NB4 (cell line): ENCODE data around the gene GNB1L.

Source experiments
- DNase-seq: peaks from one replicate; pipeline ENCODE4 v3.0.0; 2010; ENCODE audit warnings: low read depth
- H3K4me3 ChIP-seq: one replicate; pipeline ENCODE4 v1.5.1; 2011; ENCODE audit warnings: mild to moderate bottlenecking, low read depth, low read length, moderate library complexity
- MAX ChIP-seq: IDR thresholded peaks from 2 replicates; pipeline ENCODE4 v1.6.1; 2011; ENCODE audit warnings: low read depth, low read length
- MYC ChIP-seq: IDR thresholded peaks from 2 replicates; pipeline ENCODE4 v1.6.1; 2011; ENCODE audit warnings: low read depth, low read length
- POLR2A ChIP-seq: IDR thresholded peaks from 2 replicates; pipeline ENCODE4 v1.6.1; 2011; ENCODE audit warnings: mild to moderate bottlenecking; ENCODE audit not compliant: insufficient read length; ENCODE audit errors: extremely low read depth
- TF ChIP-seq, protein P1 (sequence below): IDR thresholded peaks from one replicate; pipeline ENCODE4 v1.5.1; 2012; ENCODE audit warnings: low read depth, low read length

GNB1L gene, protein sequence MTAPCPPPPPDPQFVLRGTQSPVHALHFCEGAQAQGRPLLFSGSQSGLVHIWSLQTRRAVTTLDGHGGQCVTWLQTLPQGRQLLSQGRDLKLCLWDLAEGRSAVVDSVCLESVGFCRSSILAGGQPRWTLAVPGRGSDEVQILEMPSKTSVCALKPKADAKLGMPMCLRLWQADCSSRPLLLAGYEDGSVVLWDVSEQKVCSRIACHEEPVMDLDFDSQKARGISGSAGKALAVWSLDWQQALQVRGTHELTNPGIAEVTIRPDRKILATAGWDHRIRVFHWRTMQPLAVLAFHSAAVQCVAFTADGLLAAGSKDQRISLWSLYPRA

DNA sequence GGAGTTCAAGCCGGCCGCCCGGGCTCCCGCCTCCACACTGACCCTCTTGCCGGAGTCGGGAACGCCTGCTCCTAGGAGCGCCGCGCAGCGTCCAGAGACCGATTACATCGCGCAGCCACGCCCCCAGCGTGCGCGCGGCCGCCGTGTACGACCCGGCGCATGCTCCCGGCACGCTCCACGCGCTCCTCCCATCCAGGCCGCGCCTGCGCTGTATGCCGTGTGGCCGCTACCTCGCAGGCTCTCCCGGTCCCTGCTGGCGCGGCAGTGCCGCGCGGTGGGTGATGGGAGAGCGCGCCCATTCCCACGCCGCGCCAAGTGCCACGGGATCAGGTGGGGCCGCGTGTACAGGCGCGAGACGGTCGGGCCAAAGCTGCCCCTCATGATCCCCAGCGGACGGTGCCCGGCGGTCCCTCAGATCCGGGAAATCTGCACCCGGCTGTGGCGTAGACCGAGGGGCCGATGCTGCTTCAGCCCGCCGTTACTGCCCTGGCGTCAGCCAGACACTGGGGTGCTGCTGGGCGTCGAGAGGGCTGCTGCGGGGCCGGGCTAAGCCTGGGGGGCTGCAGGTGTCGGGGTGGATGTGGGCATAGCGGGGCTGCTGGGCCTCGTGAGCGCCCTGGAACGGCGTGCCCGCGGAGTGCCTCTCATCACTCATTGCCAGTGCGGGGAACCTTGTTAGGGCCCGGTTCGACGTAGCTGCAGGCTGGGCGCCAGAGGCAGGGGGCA, at the start of gene GNB1L, which contains the start of gene RTL10:
TSS of gene GNB1L (minus strand) at position 97 of the 726 bp plus-strand sequence. CDS start 33,519 bp downstream, outside the sequence.
TSS of gene RTL10 (minus strand) at position 97 of the 726 bp plus-strand sequence. CDS start 2,613 bp downstream, outside the sequence.
- peak; percentile 98 for DNase-seq
- TF ChIP-seq MAX (peak; percentile 92), MYC (peak; percentile 80), POLR2A (peak; percentile 88)
- TF ChIP-seq, protein P1, sequence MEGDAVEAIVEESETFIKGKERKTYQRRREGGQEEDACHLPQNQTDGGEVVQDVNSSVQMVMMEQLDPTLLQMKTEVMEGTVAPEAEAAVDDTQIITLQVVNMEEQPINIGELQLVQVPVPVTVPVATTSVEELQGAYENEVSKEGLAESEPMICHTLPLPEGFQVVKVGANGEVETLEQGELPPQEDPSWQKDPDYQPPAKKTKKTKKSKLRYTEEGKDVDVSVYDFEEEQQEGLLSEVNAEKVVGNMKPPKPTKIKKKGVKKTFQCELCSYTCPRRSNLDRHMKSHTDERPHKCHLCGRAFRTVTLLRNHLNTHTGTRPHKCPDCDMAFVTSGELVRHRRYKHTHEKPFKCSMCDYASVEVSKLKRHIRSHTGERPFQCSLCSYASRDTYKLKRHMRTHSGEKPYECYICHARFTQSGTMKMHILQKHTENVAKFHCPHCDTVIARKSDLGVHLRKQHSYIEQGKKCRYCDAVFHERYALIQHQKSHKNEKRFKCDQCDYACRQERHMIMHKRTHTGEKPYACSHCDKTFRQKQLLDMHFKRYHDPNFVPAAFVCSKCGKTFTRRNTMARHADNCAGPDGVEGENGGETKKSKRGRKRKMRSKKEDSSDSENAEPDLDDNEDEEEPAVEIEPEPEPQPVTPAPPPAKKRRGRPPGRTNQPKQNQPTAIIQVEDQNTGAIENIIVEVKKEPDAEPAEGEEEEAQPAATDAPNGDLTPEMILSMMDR = no peak
- peak within 1 kb of the TSS; percentile 86 for H3K4me3 ChIP-seq

- TF ChIP-seq, protein P1 = no peak
- H3K4me3 ChIP-seq = no peak overlapping the region
- no peak for DNase-seq
Measured at GRCh38 chr22:19904174-19904856, 49.6 kb upstream of the GNB1L start.

GRCh38 chr22:19903513-19903912, 48.8 kb upstream of the GNB1L start:
- TF ChIP-seq, protein P1 = no peak
- TF ChIP-seq POLR2A (no peak), MYC (no peak), MAX (no peak)
- DNase-seq = no peak
- H3K4me3 ChIP-seq = no peak overlapping the region

DNA sequence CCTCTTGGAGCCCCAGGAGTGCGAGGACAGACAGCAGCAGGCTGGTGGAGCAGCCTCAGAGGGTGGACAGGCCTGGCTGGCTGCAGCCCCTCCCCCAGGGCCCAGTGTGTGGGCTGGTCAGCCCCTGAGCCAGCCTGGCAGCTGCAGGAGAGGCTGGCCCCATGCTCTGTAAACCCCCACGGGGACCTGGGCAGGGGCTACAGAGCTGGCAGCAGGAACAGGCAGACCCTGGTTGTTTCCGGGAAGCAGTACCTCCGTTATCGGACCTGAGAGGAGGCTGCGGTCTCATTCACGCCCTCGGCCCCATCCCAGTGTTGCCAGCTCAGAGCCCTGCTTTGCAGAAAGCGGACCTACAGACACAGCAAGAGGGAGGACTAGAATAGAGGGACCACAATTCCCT, 48.4 kb upstream of the GNB1L start:
- H3K4me3 ChIP-seq = no peak overlapping the region
- DNase-seq = no peak
- TF ChIP-seq, protein P1 = no peak
- TF ChIP-seq POLR2A (no peak), MAX (no peak), MYC (no peak)

DNA sequence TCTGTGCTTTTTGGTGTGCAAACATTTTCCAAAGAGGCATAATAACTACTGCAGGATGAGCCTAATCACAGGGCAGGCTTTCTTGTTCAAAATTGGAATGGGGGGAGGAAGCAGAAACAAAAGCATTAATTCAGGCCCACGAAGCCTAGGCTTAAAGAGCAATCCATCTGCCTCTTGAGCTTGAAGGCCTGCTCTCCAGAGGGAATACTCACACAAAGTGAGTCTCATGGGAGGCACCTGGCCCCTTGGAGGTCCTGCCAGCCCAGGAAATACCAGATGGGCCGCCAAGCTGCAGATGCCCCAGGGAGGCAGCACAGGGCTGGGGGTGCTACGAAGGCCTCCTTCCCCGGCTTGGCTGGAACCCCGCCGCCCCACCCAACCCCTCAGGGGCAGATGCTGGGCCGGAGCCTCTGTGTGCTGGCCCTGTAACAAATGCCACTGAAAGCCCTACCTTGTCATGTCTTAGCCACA, 47.6 kb upstream of the GNB1L start:
- TF ChIP-seq MYC (no peak), MAX (no peak), POLR2A (no peak)
- TF ChIP-seq, protein P1 = no peak
- H3K4me3 ChIP-seq = no peak overlapping the region
- no peak for DNase-seq
